ENCODE data around the gene TMPO. TPM values are rescaled to one million over a fixed set of nuclear protein-coding genes. Genes with fewer than 3 reads are reported as not detected.
"Not testable (repeated sequence)": the region's sequence is repeated elsewhere in the genome, so short reads cannot be mapped to it uniquely, and the experiment has no call there.

TMPO gene
- total RNA-seq, 1 experiment from 2014 or later = 124 TPM

- CTCF ChIA-PET = not testable (repeated sequence)
These were observed 27.0 kb upstream of the TMPO start for GRCh38 chr12:98488416-98488815.

GRCh38 chr12:98489176-98489575 is 26.2 kb upstream of the TMPO start:
- ATAC-seq = no peak
- TF ChIP-seq POLR2AphosphoS5 (IDR thresholded peaks at IDR 0.05; ENCODE audit: low read depth, low read length) (no peak), SIN3A (IDR thresholded peaks at IDR 0.05; ENCODE audit: borderline replicate concordance, insufficient read depth, low read depth, low read length) (no peak), CTCF (IDR thresholded peaks at IDR 0.05) (no peak), REST (IDR thresholded peaks at IDR 0.05; ENCODE audit: insufficient read depth in 1 of 2, low read depth in 2 of 2, low read length in 1 of 2) (no peak), TCF7L2 (IDR thresholded peaks at IDR 0.05; ENCODE audit: low read depth, low read length) (no peak)
- in situ Hi-C loops (cut with HindIII; ENCODE audit: low pct_unique_long_range_greater_than_20kb, low sequenced_read_pairs) = no loop called here
- peaks cover 3% of the 10 kb centered on the region; the same call in 1 of the 2 replicates for H3K4me1 ChIP-seq (ENCODE audit: control insufficient read depth, insufficient read depth, low read length)
- no peaks in the 10 kb centered on the region for H3K27me3 ChIP-seq (ENCODE audit: control insufficient read depth, insufficient read depth, low read length)
- no peaks in the 10 kb centered on the region for H3K9me3 ChIP-seq (ENCODE audit: control insufficient read depth, insufficient read depth, low read depth, low read length)
- H3K4me3 ChIP-seq (ENCODE audit: low read depth in 2 of 2, low read length in 2 of 2) = no peak overlapping the region
- no peak for DNase-seq (ENCODE audit: low read depth, low spot score)
- no peaks in the 10 kb centered on the region for H3K36me3 ChIP-seq (ENCODE audit: control insufficient read depth, insufficient read depth, low read length)
- H3K27ac ChIP-seq (ENCODE audit: low read length) = no peak overlapping the region
- ChIA-PET CTCF (no interaction called here), POLR2A (no interaction called here)
- intact Hi-C loops (cut with micrococcal nuclease; ENCODE audit: unreplicated experiment) = no loop called here
- no TSS peak for BruUV-seq (replicated peaks)

More at GRCh38 chr12:98488416-98488815, 27.0 kb upstream of the TMPO start:
- H3K4me1 ChIP-seq (ENCODE audit: control insufficient read depth, insufficient read depth, low read length); DNase-seq (ENCODE audit: low read depth, low spot score); H3K9me3 ChIP-seq (ENCODE audit: control insufficient read depth, insufficient read depth, low read depth, low read length); BruUV-seq (replicated peaks); H3K4me3 ChIP-seq (ENCODE audit: low read depth in 2 of 2, low read length in 2 of 2); H3K27me3 ChIP-seq (ENCODE audit: control insufficient read depth, insufficient read depth, low read length); POLR2A ChIA-PET; H3K36me3 ChIP-seq (ENCODE audit: control insufficient read depth, insufficient read depth, low read length); intact Hi-C loops (cut with micrococcal nuclease; ENCODE audit: unreplicated experiment); ATAC-seq; in situ Hi-C loops (cut with HindIII; ENCODE audit: low pct_unique_long_range_greater_than_20kb, low sequenced_read_pairs); H3K27ac ChIP-seq (ENCODE audit: low read length): not testable (repeated sequence)
